ENCODE results near the gene LEPR.
"Not testable (repeated sequence)": the region's sequence is repeated elsewhere in the genome, so short reads cannot be mapped to it uniquely, and the experiment has no call there.

The LEPR gene, protein sequence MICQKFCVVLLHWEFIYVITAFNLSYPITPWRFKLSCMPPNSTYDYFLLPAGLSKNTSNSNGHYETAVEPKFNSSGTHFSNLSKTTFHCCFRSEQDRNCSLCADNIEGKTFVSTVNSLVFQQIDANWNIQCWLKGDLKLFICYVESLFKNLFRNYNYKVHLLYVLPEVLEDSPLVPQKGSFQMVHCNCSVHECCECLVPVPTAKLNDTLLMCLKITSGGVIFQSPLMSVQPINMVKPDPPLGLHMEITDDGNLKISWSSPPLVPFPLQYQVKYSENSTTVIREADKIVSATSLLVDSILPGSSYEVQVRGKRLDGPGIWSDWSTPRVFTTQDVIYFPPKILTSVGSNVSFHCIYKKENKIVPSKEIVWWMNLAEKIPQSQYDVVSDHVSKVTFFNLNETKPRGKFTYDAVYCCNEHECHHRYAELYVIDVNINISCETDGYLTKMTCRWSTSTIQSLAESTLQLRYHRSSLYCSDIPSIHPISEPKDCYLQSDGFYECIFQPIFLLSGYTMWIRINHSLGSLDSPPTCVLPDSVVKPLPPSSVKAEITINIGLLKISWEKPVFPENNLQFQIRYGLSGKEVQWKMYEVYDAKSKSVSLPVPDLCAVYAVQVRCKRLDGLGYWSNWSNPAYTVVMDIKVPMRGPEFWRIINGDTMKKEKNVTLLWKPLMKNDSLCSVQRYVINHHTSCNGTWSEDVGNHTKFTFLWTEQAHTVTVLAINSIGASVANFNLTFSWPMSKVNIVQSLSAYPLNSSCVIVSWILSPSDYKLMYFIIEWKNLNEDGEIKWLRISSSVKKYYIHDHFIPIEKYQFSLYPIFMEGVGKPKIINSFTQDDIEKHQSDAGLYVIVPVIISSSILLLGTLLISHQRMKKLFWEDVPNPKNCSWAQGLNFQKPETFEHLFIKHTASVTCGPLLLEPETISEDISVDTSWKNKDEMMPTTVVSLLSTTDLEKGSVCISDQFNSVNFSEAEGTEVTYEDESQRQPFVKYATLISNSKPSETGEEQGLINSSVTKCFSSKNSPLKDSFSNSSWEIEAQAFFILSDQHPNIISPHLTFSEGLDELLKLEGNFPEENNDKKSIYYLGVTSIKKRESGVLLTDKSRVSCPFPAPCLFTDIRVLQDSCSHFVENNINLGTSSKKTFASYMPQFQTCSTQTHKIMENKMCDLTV

DNA sequence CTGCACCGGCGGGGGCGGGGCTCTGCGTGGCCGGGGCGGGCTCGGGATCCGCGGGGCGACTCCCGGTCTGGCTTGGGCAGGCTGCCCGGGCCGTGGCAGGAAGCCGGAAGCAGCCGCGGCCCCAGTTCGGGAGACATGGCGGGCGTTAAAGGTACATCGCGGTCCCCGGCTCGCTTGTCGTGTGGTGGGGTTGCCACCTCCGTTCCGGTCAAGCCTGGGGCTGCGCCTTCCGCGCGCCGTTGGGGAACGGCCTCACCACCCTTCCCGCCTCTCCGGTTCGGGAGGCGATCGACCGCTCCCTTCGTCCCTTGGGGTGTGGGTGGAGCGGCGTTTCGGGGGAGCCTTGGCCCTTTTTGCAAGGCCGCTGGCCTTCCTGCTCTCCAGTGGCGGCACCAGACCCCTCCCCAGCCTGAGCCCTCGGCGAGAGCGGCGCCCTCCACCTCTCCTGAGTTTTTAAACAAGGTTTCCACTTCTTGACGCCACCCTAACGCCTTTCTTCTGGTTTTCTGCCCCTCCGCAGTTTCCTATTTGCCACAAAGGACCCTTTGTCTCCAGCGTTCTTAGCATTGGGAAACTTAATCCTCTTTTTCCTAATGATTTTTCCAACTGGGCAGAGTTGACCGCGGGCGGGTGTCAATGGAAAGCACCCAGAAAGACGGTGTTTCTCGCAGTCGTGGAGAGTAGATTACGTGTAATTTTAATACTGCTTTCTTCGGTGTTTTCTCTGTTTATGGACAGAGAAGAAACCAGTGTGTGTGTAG is at the start of gene LEPR, which contains the start of gene LEPROT:
TSS of gene LEPR (plus strand) at position 79 of the 761 bp plus-strand sequence. CDS start 144,898 bp downstream, outside the sequence.
TSS of gene LEPROT (plus strand) at position 79 of the 761 bp plus-strand sequence. CDS start at position 136, 57 bp downstream.
- DNase-seq (ENCODE audit: low read depth), result no peak
- TF ChIP-seq, protein P1, sequence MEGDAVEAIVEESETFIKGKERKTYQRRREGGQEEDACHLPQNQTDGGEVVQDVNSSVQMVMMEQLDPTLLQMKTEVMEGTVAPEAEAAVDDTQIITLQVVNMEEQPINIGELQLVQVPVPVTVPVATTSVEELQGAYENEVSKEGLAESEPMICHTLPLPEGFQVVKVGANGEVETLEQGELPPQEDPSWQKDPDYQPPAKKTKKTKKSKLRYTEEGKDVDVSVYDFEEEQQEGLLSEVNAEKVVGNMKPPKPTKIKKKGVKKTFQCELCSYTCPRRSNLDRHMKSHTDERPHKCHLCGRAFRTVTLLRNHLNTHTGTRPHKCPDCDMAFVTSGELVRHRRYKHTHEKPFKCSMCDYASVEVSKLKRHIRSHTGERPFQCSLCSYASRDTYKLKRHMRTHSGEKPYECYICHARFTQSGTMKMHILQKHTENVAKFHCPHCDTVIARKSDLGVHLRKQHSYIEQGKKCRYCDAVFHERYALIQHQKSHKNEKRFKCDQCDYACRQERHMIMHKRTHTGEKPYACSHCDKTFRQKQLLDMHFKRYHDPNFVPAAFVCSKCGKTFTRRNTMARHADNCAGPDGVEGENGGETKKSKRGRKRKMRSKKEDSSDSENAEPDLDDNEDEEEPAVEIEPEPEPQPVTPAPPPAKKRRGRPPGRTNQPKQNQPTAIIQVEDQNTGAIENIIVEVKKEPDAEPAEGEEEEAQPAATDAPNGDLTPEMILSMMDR (IDR thresholded peaks at IDR 0.05; ENCODE audit: control insufficient read depth, insufficient read depth, low read depth, low read length, missing control alignments), result no peak
- peak within 1 kb of the TSS; percentile 96 for H3K4me3 ChIP-seq (ENCODE audit: control insufficient read depth, low read depth, low read length)

DNA sequence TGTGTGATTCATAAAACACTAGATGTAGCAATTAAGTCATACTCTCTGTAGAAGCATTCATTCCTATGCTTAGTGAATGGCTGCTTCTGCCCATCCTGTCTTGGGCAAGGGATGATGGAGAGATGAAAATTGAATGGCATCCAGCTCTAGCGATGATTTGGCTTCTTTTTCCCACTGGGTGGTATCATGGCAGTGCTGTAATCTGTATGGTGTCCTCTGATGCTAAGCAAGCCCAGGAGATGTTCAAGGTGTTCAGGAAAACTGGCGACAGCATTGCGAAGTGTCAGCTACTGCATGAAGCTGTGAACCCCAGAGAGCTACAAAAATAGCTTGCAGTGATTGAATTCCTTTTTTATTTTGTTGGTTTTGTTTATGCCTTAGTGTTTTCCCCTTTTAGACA is 48.9 kb upstream of the LEPR start:
- TF ChIP-seq, protein P1 (IDR thresholded peaks at IDR 0.05; ENCODE audit: control insufficient read depth, insufficient read depth, low read depth, low read length, missing control alignments), result no peak
- no peak overlapping the region for H3K4me3 ChIP-seq (ENCODE audit: control insufficient read depth, low read depth, low read length)
- no peak for DNase-seq (ENCODE audit: low read depth)

DNA sequence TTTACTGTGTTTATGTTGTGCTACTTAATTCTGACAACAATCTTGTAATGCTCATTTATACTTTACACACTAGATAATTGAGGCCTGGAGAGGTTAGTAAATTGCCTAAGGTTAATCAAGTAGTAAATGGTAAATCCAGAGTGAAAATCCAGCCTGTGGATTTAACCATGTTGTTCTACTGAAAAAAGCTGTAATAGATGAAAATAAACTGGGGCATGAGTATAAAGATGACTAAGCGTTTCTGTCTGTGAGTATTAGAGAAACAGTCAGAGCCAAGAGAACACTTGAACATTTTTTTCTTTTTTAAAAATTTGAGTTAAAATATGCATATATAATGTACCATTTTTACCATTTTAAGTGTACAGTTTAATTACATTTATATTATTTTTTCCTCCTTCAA is 47.9 kb upstream of the LEPR start:
- H3K4me3 ChIP-seq (ENCODE audit: control insufficient read depth, low read depth, low read length), result no peak overlapping the region
- no peak for DNase-seq (ENCODE audit: low read depth)
- TF ChIP-seq, protein P1 (IDR thresholded peaks at IDR 0.05; ENCODE audit: control insufficient read depth, insufficient read depth, low read depth, low read length, missing control alignments), result no peak

DNA sequence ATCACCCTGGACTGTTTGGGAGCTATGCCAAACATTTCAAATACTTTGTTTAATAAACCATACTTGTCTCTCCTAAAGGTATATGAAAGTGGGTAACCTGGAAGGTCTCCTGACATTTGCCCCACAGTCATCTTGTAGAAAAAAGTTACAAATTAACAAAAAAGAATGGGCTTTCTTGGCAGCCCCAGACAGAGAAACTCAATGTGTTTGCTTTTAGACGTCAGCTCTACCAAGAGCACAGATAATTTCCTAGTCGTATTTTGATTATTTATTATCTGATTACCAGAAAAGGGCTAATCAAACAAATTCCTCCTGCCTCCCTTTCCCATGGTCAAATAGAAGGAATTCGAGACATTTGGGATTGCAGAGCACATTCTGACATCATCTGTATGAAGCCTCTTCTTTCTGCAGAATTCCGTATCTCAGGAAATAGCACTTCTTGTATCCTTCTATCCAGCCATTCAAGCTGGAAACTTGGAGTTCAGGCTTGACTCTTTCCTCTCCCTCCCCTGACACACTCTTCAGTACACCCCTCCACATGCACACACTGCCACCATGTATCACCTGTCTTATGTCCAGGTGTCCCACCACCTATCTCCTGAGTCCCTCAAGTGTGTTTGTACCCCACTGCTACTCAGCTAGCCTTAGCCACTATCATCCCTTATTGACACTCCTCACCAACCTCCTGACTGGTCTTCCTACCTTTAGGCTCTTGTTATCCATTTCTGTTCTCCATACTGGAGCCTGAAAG is 42.8 kb upstream of the LEPR start:
- H3K4me3 ChIP-seq (ENCODE audit: control insufficient read depth, low read depth, low read length), result no peak overlapping the region
- no peak for DNase-seq (ENCODE audit: low read depth)
- TF ChIP-seq, protein P1 (IDR thresholded peaks at IDR 0.05; ENCODE audit: control insufficient read depth, insufficient read depth, low read depth, low read length, missing control alignments), result no peak

DNA sequence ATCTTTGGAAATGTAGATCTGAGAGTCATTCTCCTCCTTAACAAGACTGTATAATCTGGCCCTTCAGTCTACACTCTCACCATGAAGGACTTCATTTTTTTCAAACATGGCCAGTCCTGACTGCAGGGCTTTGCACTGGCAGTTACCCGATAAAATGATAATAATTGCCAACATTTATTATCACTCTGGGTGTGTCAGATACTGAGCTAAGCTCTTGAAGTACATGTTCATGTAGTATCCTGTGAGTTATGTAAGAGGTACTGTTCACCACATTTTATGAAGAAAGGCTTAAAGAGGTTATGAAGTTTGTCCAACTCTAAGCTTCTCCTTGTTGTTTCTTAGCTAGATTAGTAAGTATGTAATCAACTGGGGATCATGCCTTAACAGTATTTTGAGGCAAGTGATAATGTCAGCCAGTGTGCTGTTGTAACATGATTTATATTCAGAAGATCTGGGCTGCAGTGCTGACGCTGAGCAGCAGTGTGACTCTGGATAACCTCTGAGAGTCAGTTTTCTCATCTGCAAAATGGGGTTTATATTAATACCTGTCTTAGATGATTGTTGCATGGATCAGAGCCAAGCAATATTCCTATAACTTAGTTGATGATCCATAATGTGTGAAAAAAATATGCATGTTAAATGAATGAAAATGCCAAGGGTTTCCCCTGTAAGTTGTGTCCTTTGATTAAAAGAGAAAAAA is 42.1 kb upstream of the LEPR start:
- no peak for DNase-seq (ENCODE audit: low read depth)
- no peak overlapping the region for H3K4me3 ChIP-seq (ENCODE audit: control insufficient read depth, low read depth, low read length)
- TF ChIP-seq, protein P1 (IDR thresholded peaks at IDR 0.05; ENCODE audit: control insufficient read depth, insufficient read depth, low read depth, low read length, missing control alignments), result no peak

DNA sequence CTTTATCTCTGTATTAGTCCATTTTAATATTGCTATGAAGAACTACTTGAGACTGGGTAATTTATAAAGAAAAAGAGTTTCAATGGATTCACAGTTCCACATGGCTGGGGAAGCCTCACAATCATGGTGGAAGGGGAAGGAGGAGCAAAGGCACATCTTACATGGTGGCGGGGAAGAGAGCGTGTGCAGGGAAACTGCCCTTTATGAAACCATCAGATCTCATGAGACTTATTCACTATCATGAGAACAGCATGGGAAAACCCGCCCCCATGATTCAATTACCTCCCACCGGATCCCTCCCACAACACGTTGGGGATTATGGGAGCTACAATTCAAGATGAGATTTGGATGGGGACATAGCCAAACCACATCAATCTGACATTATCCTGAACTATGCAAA is 36.0 kb upstream of the LEPR start:
- not testable (repeated sequence) for DNase-seq (ENCODE audit: low read depth)

More for the DNA sequence above, 36.0 kb upstream of the LEPR start:
- not testable (repeated sequence) for H3K4me3 ChIP-seq (ENCODE audit: control insufficient read depth, low read depth, low read length)
